Activated T-cell treated with anti-CD3 and anti-CD28 coated beads for 48 hours (primary cell): ENCODE data around the gene KIAA1549.
"Not testable (repeated sequence)": the region's sequence is repeated elsewhere in the genome, so short reads cannot be mapped to it uniquely, and the experiment has no call there.

Experiments used
- DNase-seq: peaks from one replicate; pipeline ENCODE4 v3.0.0-alpha.2; 2020; ENCODE audit warnings: low read depth

The KIAA1549 gene

GRCh38 chr7:138941545-138941944 is 39.6 kb downstream of the KIAA1549 start:
- DNase-seq, result no peak

- not testable (repeated sequence) for DNase-seq
Observed at GRCh38 chr7:138940602-138941001, 40.6 kb downstream of the KIAA1549 start.

GRCh38 chr7:138937484-138937883 is 43.7 kb downstream of the KIAA1549 start:
- DNase-seq, result no peak

GRCh38 chr7:138935465-138936011 is 45.7 kb downstream of the KIAA1549 start:
- no peak for DNase-seq

- no peak for DNase-seq
Observed at GRCh38 chr7:138934861-138935260, 46.3 kb downstream of the KIAA1549 start.

- DNase-seq, result no peak
Observed at GRCh38 chr7:138934367-138934766, 46.8 kb downstream of the KIAA1549 start.

- DNase-seq, result no peak
Observed at GRCh38 chr7:138932870-138933269, 48.3 kb downstream of the KIAA1549 start.

GRCh38 chr7:138932427-138932826 is 48.8 kb downstream of the KIAA1549 start:
- DNase-seq, result no peak

GRCh38 chr7:138929969-138930368 is 51.2 kb downstream of the KIAA1549 start:
- no peak for DNase-seq

GRCh38 chr7:138926241-138926612 is 55.0 kb downstream of the KIAA1549 start:
- no peak for DNase-seq

GRCh38 chr7:138924501-138925225 is 56.5 kb downstream of the KIAA1549 start:
- DNase-seq, result no peak

- DNase-seq, result no peak
Observed at GRCh38 chr7:138921277-138921676, 59.9 kb downstream of the KIAA1549 start.

GRCh38 chr7:138919911-138920310 is 61.3 kb downstream of the KIAA1549 start:
- no peak for DNase-seq

- no peak for DNase-seq
Observed at GRCh38 chr7:138919216-138919615, 62.0 kb downstream of the KIAA1549 start.

- DNase-seq, result no peak
Observed at GRCh38 chr7:138918756-138919155, 62.4 kb downstream of the KIAA1549 start.

GRCh38 chr7:138918176-138918575 is 63.0 kb downstream of the KIAA1549 start:
- no peak for DNase-seq

- DNase-seq, result no peak
Observed at GRCh38 chr7:138917771-138918170, 63.4 kb downstream of the KIAA1549 start.

- DNase-seq, result no peak
Observed at GRCh38 chr7:138916731-138917130, 64.5 kb downstream of the KIAA1549 start.

- no peak for DNase-seq
Observed at GRCh38 chr7:138916275-138916674, 64.9 kb downstream of the KIAA1549 start.

- no peak for DNase-seq
Observed at GRCh38 chr7:138913783-138914182, 67.4 kb downstream of the KIAA1549 start.

GRCh38 chr7:138911007-138911406 is 70.2 kb downstream of the KIAA1549 start:
- no peak for DNase-seq

- DNase-seq, result no peak
Observed at GRCh38 chr7:138907850-138908249, 73.3 kb downstream of the KIAA1549 start.

GRCh38 chr7:138907201-138907847 is 73.9 kb downstream of the KIAA1549 start:
- no peak for DNase-seq
